ENCODE results near the gene OSBPL5. TPM values are rescaled to one million over a fixed set of nuclear protein-coding genes. Genes with fewer than 3 reads are reported as not detected.

The OSBPL5 gene
- total RNA-seq, 1 donor from 2014 or later: 6.2 TPM

DNA sequence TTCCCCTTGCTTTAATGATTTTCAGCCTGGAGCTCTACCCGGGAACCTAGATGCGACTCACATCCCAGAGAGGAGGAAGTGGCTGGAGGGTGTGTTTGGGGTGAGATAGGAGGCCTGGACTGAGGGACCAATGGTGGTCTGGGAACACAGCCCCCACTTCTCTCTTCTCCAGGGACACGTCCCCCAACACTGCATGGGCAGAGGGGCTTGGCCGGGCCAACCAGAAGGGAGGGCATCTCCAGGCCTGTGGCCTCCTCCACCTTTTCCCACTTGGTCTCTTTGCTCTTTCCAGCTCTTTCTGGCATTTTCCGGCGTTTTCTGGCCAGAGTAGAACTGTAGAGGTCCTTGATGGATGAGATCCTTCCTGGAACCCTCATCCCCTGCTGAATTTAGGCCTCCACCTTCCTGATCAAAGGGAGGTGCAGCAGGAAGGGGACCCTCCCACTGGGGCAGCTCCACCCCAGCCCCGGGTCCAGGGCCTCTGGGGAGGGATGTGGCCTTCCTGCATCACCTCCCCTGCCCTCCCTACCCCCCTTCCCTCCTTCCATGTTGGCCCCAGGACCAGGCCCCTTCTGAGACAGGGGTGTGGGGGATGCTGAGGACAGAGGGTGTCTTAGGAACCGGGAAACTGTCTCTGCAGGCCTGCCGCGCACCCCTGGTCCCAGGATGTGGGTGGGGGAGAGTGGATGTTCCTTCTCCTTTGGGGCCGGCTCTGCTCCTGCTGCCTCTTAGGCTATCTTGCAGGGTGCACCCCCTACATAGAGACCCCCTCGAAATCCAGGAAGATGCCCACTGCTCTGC lies 29.1 kb upstream of the OSBPL5 start:
- no peak overlapping the region for H3K4me3 ChIP-seq
- peaks cover 2% of the 10 kb centered on the region for H3K27me3 Mint-ChIP-seq (ENCODE audit: insufficient read depth, low read depth)
- DNase-seq (ENCODE audit: low spot score): no peak

DNA sequence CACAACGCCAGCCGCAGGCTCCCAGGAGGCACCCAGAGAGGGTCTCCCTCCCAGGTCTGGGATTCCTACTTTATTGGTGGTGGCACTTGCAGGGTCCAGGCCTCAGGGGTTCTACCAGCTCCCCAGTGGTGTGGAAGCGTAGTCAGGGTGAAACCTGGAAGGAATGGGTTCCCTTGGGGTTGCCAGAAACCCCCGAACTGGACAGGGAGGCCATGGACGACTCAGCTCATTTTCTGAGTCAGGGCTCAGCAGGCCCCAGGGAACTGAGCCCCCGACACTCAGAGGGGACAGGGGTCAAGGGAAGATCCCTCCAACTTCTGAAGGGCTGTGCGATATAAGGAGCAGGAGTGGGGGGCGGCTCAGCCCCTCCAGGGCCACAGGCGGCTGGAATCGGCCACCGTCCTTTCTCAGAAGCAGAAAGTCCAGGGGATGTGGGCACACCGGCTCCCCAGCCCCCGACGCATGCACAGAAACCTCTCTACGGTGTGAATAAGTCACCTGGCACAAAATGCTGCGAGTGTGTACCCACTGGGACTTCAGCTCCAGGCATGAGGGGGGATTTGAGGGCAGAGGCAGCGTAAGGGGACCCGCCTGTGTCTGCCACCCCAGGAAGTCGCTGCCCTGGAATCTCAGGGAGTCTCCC lies 28.4 kb upstream of the OSBPL5 start:
- Histone ChIP-seq H3F3A (ENCODE audit: low read depth) (peaks cover 14% of the 10 kb centered on the region), H3K79me2 (ENCODE audit: low read depth) (no peaks in the 10 kb centered on the region), H3K36me3 (no peaks in the 10 kb centered on the region), H3K9me3 (ENCODE audit: low read depth) (no peaks in the 10 kb centered on the region), H3K27ac (no peak overlapping the region), H3K4me3 (no peak overlapping the region), H4K20me1 (ENCODE audit: low read depth) (no peaks in the 10 kb centered on the region), H3K9ac (no peak overlapping the region), H3K27me3 (no peaks in the 10 kb centered on the region), H3K4me2 (no peak overlapping the region), H3K4me1 (peaks cover 26% of the 10 kb centered on the region), H2AFZ (replicated peaks) (no peak overlapping the region)
- Mint-ChIP-seq H3K4me3 (no peak overlapping the region), H3K27ac (no peak overlapping the region), H3K36me3 (no peaks in the 10 kb centered on the region), H3K27me3 (ENCODE audit: insufficient read depth, low read depth) (peaks cover 3% of the 10 kb centered on the region), H3K9me3 (no peaks in the 10 kb centered on the region), H3K4me1 (peaks cover 35% of the 10 kb centered on the region)
- TF ChIP-seq EZH2 (IDR thresholded peaks at IDR 0.05) (no peak), EZH2phosphoT487 (IDR thresholded peaks at IDR 0.05) (no peak)
- TF ChIP-seq, protein P1, sequence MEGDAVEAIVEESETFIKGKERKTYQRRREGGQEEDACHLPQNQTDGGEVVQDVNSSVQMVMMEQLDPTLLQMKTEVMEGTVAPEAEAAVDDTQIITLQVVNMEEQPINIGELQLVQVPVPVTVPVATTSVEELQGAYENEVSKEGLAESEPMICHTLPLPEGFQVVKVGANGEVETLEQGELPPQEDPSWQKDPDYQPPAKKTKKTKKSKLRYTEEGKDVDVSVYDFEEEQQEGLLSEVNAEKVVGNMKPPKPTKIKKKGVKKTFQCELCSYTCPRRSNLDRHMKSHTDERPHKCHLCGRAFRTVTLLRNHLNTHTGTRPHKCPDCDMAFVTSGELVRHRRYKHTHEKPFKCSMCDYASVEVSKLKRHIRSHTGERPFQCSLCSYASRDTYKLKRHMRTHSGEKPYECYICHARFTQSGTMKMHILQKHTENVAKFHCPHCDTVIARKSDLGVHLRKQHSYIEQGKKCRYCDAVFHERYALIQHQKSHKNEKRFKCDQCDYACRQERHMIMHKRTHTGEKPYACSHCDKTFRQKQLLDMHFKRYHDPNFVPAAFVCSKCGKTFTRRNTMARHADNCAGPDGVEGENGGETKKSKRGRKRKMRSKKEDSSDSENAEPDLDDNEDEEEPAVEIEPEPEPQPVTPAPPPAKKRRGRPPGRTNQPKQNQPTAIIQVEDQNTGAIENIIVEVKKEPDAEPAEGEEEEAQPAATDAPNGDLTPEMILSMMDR (IDR thresholded peaks at IDR 0.05): no peak
- no peak for DNase-seq (ENCODE audit: low spot score)

More for the DNA sequence above, 29.1 kb upstream of the OSBPL5 start:
- Mint-ChIP-seq H3K9me3 (no peaks in the 10 kb centered on the region), H3K36me3 (no peaks in the 10 kb centered on the region), H3K4me1 (peaks cover 29% of the 10 kb centered on the region), H3K27ac (no peak overlapping the region), H3K4me3 (no peak overlapping the region)
- Histone ChIP-seq H2AFZ (replicated peaks) (no peak overlapping the region), H3K36me3 (no peaks in the 10 kb centered on the region), H3K9me3 (ENCODE audit: low read depth) (no peaks in the 10 kb centered on the region), H3K9ac (no peak overlapping the region), H3K4me2 (no peak overlapping the region), H4K20me1 (ENCODE audit: low read depth) (no peaks in the 10 kb centered on the region), H3K27ac (no peak overlapping the region), H3K79me2 (ENCODE audit: low read depth) (no peaks in the 10 kb centered on the region), H3K4me1 (peaks cover 22% of the 10 kb centered on the region), H3K27me3 (no peaks in the 10 kb centered on the region), H3F3A (ENCODE audit: low read depth) (peaks cover 8% of the 10 kb centered on the region)
- TF ChIP-seq EZH2phosphoT487 (IDR thresholded peaks at IDR 0.05): no peak
- TF ChIP-seq EZH2 (IDR thresholded peaks at IDR 0.05): no peak
- TF ChIP-seq, protein P1 (IDR thresholded peaks at IDR 0.05): no peak

DNA sequence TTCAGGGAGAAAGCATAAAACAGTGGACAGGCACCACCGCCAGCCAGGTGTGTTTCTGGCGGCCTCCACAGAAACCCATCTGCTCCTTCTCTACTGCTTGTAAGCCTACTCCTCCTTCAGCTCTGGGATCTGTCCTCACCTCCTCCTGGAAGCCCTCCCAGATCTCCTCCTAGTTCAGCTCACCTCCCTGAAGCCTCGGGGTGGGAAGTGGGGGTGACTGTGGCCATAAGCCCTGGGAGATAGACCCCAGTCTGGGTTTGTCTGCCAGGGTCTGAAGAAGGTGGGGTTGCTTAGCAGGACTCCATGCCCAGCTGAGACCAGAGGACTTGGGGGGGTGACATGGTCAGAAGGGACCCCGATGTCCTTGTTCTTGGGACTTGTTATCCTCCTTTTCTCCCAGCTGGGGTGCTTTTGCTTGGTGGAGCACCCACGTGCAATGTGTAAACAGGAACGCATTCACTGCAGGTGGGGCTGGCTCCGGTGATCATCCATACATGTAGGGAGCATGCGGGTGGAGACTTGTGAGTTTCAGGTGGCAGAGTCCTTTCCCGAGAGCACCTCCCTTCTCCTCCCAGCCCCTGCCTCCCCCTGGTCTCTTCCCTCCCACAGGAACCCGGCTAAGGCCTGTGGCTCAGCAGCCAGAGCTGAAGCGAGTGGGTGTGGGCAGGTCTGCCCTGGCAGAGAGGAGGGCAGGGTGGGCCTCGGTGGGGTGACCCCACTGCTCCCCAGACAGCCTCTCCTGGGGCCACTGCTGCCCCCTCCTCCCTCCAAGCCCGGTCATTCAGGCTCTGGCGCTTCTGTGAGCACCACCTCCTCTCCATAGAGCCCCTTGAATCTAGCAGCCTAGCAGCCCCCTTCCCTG lies 27.6 kb upstream of the OSBPL5 start:
- H3K27me3 ChIP-seq: no peaks in the 10 kb centered on the region
- H3K9ac ChIP-seq: no peak overlapping the region
- H3K4me3 ChIP-seq: no peak overlapping the region
- H3K4me1 Mint-ChIP-seq: peaks cover 40% of the 10 kb centered on the region
- H3K27me3 Mint-ChIP-seq (ENCODE audit: insufficient read depth, low read depth): peaks cover 5% of the 10 kb centered on the region
- no peaks in the 10 kb centered on the region for H3K9me3 Mint-ChIP-seq
- no peaks in the 10 kb centered on the region for H3K36me3 ChIP-seq
- peaks cover 26% of the 10 kb centered on the region for H3K4me1 ChIP-seq
- H3K9me3 ChIP-seq (ENCODE audit: low read depth): no peaks in the 10 kb centered on the region
- no peak overlapping the region for H3K27ac ChIP-seq
- H4K20me1 ChIP-seq (ENCODE audit: low read depth): no peaks in the 10 kb centered on the region
- H3K4me2 ChIP-seq: no peak overlapping the region
- no peaks in the 10 kb centered on the region for H3K36me3 Mint-ChIP-seq
- peak overlapping the region; percentile 72 for H3K27ac Mint-ChIP-seq
- no peak for TF ChIP-seq EZH2 (IDR thresholded peaks at IDR 0.05)
- TF ChIP-seq, protein P1 (IDR thresholded peaks at IDR 0.05): no peak
- TF ChIP-seq EZH2phosphoT487 (IDR thresholded peaks at IDR 0.05): no peak
- DNase-seq (ENCODE audit: low spot score): no peak
- no peak overlapping the region for H3K4me3 Mint-ChIP-seq
- H3K79me2 ChIP-seq (ENCODE audit: low read depth): no peaks in the 10 kb centered on the region
- H3F3A ChIP-seq (ENCODE audit: low read depth): peaks cover 16% of the 10 kb centered on the region
- no peak overlapping the region for H2AFZ ChIP-seq (replicated peaks)
